ENCODE results near the gene SLC16A8. TPM values are rescaled to one million over a fixed set of nuclear protein-coding genes. Genes with fewer than 3 reads are reported as not detected.
"Not testable (repeated sequence)": the region's sequence is repeated elsewhere in the genome, so short reads cannot be mapped to it uniquely, and the experiment has no call there.

The SLC16A8 gene
- not detected in 2 replicates for total RNA-seq

DNA sequence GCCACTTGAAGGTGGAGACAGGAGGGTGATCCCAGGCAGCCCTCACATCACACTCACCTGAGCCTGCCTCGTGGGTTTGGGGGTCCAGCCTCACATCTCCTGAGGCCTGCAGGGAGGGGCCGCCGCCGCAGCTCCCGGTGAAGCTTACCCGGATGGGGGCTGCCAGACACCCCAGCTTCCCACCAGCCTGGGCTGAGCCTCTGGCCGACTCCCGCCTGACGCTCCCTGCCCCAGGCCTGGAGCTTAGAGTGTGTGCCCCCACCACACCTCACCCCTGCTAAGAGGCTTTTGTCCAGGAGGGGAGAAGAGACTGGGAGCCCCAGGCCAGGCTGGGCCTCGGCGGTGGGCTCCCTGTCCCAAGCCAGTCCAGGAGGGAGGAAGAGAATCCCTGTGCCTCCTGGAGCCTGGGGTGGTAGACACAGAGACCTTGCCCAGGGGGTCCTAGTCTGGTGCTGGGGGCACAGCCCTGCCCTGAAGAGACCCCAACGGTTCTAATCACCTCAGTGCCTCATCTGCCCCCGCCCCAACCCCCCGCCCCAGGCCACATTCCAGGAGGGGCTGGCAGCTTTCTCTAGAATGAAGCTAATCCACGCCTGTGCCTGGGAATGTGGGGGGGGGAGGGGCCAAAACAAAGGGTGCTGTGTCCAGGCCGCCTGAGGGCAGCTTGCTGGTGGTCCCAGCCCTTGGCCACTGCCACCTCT lies at the start of gene SLC16A8:
TSS of gene SLC16A8 (minus strand) at position 254 of the 701 bp plus-strand sequence. CDS start 1,311 bp downstream, outside the sequence.
- DNase-seq (ENCODE audit: low read depth) = no peak

- DNase-seq (ENCODE audit: low read depth) = no peak
Observed at GRCh38 chr22:38133331-38133730, 49.3 kb upstream of the SLC16A8 start.

DNA sequence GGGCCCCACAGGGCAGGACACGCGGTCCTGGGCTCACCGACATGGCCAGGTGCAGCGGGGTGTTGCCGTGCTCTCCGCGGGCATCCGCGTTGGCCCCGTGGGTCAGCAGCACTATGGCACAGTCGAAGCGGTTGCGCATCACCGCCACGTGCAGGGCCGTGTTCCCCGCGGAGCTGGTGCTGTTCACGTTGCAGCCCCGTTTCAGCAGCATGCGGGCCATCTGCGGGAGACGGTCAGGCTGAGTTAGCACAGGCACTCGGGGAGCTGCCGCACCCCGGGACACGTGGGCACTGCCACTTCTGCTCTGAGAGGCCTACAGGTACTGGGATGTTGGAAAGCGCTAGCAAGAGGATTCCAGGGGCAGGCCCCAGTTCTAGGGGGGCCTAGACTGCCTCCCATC lies 48.8 kb upstream of the SLC16A8 start:
- no peak for DNase-seq (ENCODE audit: low read depth)

GRCh38 chr22:38132136-38132535 lies 48.2 kb upstream of the SLC16A8 start:
- no peak for DNase-seq (ENCODE audit: low read depth)

- no peak for DNase-seq (ENCODE audit: low read depth)
Observed at GRCh38 chr22:38131399-38131798, 47.4 kb upstream of the SLC16A8 start.

DNA sequence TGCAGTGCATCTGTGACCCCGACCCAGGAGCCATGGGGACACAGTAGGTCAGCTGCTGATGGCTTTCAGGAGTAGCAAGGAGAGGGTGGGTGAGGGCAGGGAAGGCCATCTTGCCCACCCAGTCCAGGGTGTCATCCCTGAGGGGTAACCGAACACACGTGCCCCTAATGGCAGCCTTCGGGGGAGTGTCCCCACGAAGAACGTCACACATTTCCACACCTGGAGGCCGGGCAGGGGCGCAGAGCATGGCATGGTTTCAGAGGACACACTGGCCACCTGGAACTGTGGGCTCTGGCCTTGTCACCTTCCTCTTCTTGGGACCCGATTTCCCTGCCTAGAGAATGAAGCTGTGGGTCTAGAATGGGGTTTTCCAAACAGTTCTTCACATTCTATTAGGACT lies 45.9 kb upstream of the SLC16A8 start:
- DNase-seq (ENCODE audit: low read depth) = no peak

- DNase-seq (ENCODE audit: low read depth) = no peak
Observed at GRCh38 chr22:38129021-38129420, 45.0 kb upstream of the SLC16A8 start.

DNA sequence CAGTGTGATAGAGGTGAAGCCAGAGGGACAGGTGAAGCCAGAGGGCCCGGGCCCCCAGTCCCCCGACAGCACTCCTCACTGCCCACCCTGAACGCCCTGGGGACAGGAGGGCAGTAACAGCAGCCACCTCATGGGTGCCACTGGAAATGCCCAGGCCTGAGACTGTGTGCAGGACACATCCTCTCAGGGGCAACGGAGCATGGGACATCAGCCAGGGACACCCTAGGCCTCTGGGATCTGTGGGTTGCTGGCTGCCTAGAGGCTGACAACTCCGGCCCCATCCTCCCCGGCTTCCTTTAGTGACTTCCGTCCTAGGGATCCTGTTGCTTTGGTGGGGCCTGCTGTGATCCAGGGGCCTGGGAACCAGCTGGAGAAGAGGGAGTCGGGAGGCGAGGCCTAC lies 43.9 kb upstream of the SLC16A8 start:
- DNase-seq (ENCODE audit: low read depth) = no peak

DNA sequence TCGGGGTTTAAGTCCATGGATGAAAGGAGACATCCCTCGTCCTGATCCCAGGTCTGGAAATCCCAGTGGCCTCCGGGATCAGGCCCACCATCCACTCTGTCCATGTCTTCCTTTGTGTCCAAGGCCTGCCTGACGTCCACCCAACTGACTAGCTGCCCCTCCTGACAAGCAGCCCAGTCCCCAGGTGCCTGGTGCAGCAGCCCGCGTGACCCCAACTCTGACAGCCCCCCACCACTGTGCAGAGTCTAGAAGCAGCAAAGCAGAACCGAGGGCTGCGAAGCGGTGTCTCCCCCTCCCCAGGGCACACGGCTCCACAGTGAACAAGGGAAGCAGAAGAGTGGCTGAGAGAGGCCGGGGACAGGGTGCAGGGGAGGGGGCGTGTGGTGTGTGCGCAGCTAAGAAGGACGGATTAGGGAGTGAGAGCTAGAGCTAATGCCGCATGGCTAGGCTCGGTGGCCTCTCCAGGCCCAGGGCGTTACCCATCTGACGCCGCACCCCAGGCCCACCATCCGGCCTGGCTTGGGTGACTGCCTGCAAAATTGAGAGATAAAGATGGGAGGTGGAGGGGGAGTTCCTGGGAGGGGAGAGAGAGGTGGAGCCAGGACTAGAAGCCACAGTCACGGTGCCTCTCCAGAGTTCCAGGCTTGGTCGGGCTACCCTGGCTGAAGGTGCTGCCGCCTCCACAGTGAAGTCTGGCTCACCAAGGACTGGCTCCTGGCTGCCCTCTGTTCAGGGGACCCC lies 43.1 kb upstream of the SLC16A8 start:
- no peak for DNase-seq (ENCODE audit: low read depth)

- DNase-seq (ENCODE audit: low read depth) = no peak
Observed at GRCh38 chr22:38125751-38126201, 41.8 kb upstream of the SLC16A8 start.

- no peak for DNase-seq (ENCODE audit: low read depth)
Observed at GRCh38 chr22:38125038-38125610, 41.1 kb upstream of the SLC16A8 start.

GRCh38 chr22:38124236-38124974 lies 40.4 kb upstream of the SLC16A8 start:
- no peak for DNase-seq (ENCODE audit: low read depth)

GRCh38 chr22:38122616-38123015 lies 38.6 kb upstream of the SLC16A8 start:
- no peak for DNase-seq (ENCODE audit: low read depth)

GRCh38 chr22:38120359-38121110 lies 36.6 kb upstream of the SLC16A8 start:
- DNase-seq (ENCODE audit: low read depth) = no peak

- DNase-seq (ENCODE audit: low read depth) = not testable (repeated sequence)
Observed at GRCh38 chr22:38118747-38119146, 34.8 kb upstream of the SLC16A8 start.

- no peak for DNase-seq (ENCODE audit: low read depth)
Observed at GRCh38 chr22:38118182-38118581, 34.2 kb upstream of the SLC16A8 start.

DNA sequence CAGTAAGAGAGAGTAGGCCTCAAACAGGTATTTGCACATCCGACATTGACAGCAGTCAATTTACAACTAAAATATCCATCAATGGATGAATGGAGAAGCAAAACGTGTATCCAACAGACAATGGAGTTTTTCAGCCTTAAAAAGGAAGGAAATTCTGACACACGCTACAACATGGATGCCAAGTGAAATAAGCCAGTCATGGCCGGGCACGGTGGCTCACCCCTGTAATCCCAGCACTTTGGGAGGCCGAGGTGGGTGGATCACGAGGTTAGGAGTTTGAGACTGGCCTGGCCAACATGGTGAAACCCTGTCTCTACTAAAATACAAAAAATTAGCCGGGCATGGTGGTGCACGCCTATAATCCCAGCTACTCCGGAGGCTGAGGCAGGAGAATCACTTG lies 33.6 kb upstream of the SLC16A8 start:
- DNase-seq (ENCODE audit: low read depth) = not testable (repeated sequence)

DNA sequence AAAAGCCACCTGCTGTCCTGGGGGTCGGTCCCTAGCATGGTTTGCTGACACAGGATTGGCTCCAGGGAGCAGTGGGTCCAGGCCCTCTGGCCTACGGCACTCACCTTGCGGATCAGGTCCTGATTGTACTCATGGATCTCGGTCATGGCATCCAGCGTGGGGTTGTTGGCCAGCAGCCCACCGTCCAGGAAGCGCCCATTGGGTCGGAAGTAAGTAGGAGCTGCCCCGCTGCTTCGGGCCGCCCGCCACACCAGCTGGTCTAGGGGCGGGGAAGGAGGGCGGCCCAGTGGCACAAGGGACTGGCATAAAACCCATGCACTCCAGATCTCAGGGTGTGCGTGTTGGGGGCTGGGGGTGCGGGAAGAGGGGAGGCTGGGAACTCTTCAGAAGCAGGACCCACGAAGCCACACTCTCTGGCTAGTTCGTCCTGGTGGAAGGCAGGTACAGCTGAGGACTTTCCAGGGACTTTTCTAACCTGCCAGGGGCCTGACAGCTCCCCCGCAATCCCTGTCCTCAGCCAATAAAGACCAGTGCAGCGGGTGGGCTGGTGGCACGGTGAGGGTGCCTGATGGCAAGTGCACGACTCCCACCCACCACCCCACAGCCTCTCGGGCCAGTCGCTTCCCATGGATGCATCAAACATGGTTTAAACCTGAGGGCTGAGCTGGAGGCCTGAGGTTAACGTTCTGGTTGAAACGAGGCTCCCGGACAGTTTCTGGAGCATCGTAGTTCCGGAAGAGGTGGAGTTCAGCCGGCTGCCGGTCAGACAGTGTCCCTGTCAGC lies 31.6 kb upstream of the SLC16A8 start:
- no peak for DNase-seq (ENCODE audit: low read depth)

- DNase-seq (ENCODE audit: low read depth) = peak; percentile 48
Observed at GRCh38 chr22:38114484-38115398, 30.8 kb upstream of the SLC16A8 start.

- DNase-seq (ENCODE audit: low read depth) = no peak
Observed at GRCh38 chr22:38112381-38112780, 28.4 kb upstream of the SLC16A8 start.
